A549 (cell line): ENCODE measurements around the gene PCDH9.

Experiments used
- CBX2 ChIP-seq: fragments of 200-600 bp; sonication (generic); IDR thresholded peaks from 2 replicates; pipeline ENCODE4 v1.6.1; 2016; ENCODE audit warnings: low read depth, mild to moderate bottlenecking, borderline replicate concordance
- CTCF ChIP-seq: fragments of >200 bp; sonication (Bioruptor Twin); formaldehyde crosslinking; IDR thresholded peaks from 3 replicates; pipeline ENCODE4 v1.5.1; 2016
- EP300 ChIP-seq, 2 experiments: fragments of >200 bp; sonication (Bioruptor Twin); formaldehyde crosslinking; IDR thresholded peaks; 2 replicates in 1 of 2; 3 replicates in 1 of 2; pipeline ENCODE4 v1.6.1; 2016 to 2017
- JUN ChIP-seq, 2 experiments: fragments of >200 bp; sonication (Bioruptor Twin); formaldehyde crosslinking; IDR thresholded peaks; 2 replicates in 1 of 2; 3 replicates in 1 of 2; pipeline ENCODE4 v1.6.1; 2016 to 2017
- KDM1A ChIP-seq: fragments of 200-600 bp; sonication (generic); IDR thresholded peaks from 2 replicates; pipeline ENCODE4 v1.6.1; 2016; ENCODE audit warnings: low read depth, mild to moderate bottlenecking
- MAFK ChIP-seq: fragments of 450-650 bp; IDR thresholded peaks from 2 replicates; pipeline ENCODE4 v1.6.1; 2014; ENCODE audit not compliant: partially characterized antibody
- MAX ChIP-seq: IDR thresholded peaks from 2 replicates; pipeline ENCODE4 v1.6.1; 2012
- MYC ChIP-seq: IDR thresholded peaks from 2 replicates; pipeline ENCODE4 v1.6.1; 2012; ENCODE audit warnings: mild to moderate bottlenecking, inconsistent platforms, low read length, improper control_type of control experiment, borderline replicate concordance
- NR3C1 ChIP-seq: fragments of >200 bp; sonication (Bioruptor Twin); formaldehyde crosslinking; IDR thresholded peaks from 3 replicates; pipeline ENCODE4 v1.6.1; 2017
- PBX3 ChIP-seq: IDR thresholded peaks from 2 replicates; pipeline ENCODE4 v1.6.1; 2012
- POLR2A ChIP-seq: IDR thresholded peaks from 2 replicates; pipeline ENCODE4 v1.6.1; 2012; ENCODE audit warnings: mild to moderate bottlenecking, low read length
- POLR2AphosphoS2 ChIP-seq: conservative IDR thresholded peaks from 2 replicates; pipeline ENCODE4 v1.6.1; 2012; ENCODE audit warnings: low read length, improper control_type of control experiment, inconsistent platforms
- SREBF2 ChIP-seq: fragments of 450-650 bp; IDR thresholded peaks from 2 replicates; pipeline ENCODE4 v1.6.1; 2014; ENCODE audit warnings: mild to moderate bottlenecking, moderate library complexity
- USF2 ChIP-seq: fragments of 450-650 bp; IDR thresholded peaks from 2 replicates; pipeline ENCODE4 v1.6.1; 2014; ENCODE audit warnings: antibody characterized with exemption

GRCh38 chr13:67227131-67227983, 2.8 kb downstream of the PCDH9 start:
- no peak for TF ChIP-seq POLR2A
- no peak for TF ChIP-seq JUN (IDR thresholded peaks at IDR 0.05)
- TF ChIP-seq MYC, result no peak
- no peak for TF ChIP-seq NR3C1
- TF ChIP-seq CTCF, result no peak
- TF ChIP-seq PBX3, result no peak
- no peak for TF ChIP-seq MAX
- no peak for TF ChIP-seq USF2
- TF ChIP-seq MAFK, result no peak
- TF ChIP-seq EP300 (IDR thresholded peaks at IDR 0.05), result no peak
- no peak for TF ChIP-seq SREBF2
- TF ChIP-seq POLR2AphosphoS2, result no peak
- no peak for TF ChIP-seq CBX2
- no peak for TF ChIP-seq KDM1A
